ENCODE measurements around the gene TCHH.
"Not testable (repeated sequence)": the region's sequence is repeated elsewhere in the genome, so short reads cannot be mapped to it uniquely, and the experiment has no call there.

Gene TCHH

GRCh38 chr1:152115344-152115743 is at the start of gene TCHH:
TCHH (minus strand) TSS chr1:152115444; CDS start chr1:152114080, 1,364 bp downstream.
- no peak for FAIRE-seq

- no peak for FAIRE-seq
These were observed 49.4 kb upstream of the TCHH start for GRCh38 chr1:152164517-152165136.

GRCh38 chr1:152162792-152163463 is 47.7 kb upstream of the TCHH start:
- FAIRE-seq: no peak

GRCh38 chr1:152160576-152160975 is 45.3 kb upstream of the TCHH start:
- FAIRE-seq: no peak

GRCh38 chr1:152159144-152159543 is 43.9 kb upstream of the TCHH start, which contains the start of gene RPTN:
RPTN (minus strand) TSS chr1:152159228; CDS start chr1:152157889, 1,339 bp downstream.
- FAIRE-seq: no peak

GRCh38 chr1:152153996-152154395 is 38.8 kb upstream of the TCHH start:
- no peak for FAIRE-seq

GRCh38 chr1:152151646-152152045 is 36.4 kb upstream of the TCHH start:
- FAIRE-seq: no peak

GRCh38 chr1:152148981-152149380 is 33.7 kb upstream of the TCHH start:
- FAIRE-seq: no peak

- no peak for FAIRE-seq
These were observed 32.8 kb upstream of the TCHH start for GRCh38 chr1:152148051-152148450.

- no peak for FAIRE-seq
These were observed 30.5 kb upstream of the TCHH start for GRCh38 chr1:152145769-152146168.

- FAIRE-seq: not testable (repeated sequence)
These were observed 29.5 kb upstream of the TCHH start for GRCh38 chr1:152144674-152145183.

GRCh38 chr1:152143150-152143887 is 28.1 kb upstream of the TCHH start:
- no peak for FAIRE-seq

GRCh38 chr1:152141971-152142584 is 26.8 kb upstream of the TCHH start:
- no peak for FAIRE-seq

GRCh38 chr1:152137215-152137614 is 22.0 kb upstream of the TCHH start:
- no peak for FAIRE-seq

GRCh38 chr1:152130186-152130585 is 14.9 kb upstream of the TCHH start:
- FAIRE-seq: no peak

- no peak for FAIRE-seq
These were observed 12.4 kb upstream of the TCHH start for GRCh38 chr1:152127673-152128072.

- FAIRE-seq: no peak
These were observed 10.7 kb upstream of the TCHH start for GRCh38 chr1:152125834-152126443.

- no peak for FAIRE-seq
These were observed 3.7 kb upstream of the TCHH start for GRCh38 chr1:152118915-152119314.

- FAIRE-seq: no peak
These were observed 2.3 kb downstream of the TCHH start for GRCh38 chr1:152112885-152113432.

- no peak for FAIRE-seq
These were observed 3.0 kb downstream of the TCHH start for GRCh38 chr1:152112101-152112884.

- FAIRE-seq: no peak
These were observed 3.7 kb downstream of the TCHH start for GRCh38 chr1:152111515-152111968.

Measured in colon (tissue), 2 donors.